Measurements from ENCODE around the gene ZSCAN25. TPM values are rescaled to one million over a fixed set of nuclear protein-coding genes. Genes with fewer than 3 reads are reported as not detected.
"Not testable (repeated sequence)": the region's sequence is repeated elsewhere in the genome, so short reads cannot be mapped to it uniquely, and the experiment has no call there.

Gene ZSCAN25
- total and polyA plus RNA-seq, 4 donors: 2.1 to 22.5 (median 11.8) TPM

DNA sequence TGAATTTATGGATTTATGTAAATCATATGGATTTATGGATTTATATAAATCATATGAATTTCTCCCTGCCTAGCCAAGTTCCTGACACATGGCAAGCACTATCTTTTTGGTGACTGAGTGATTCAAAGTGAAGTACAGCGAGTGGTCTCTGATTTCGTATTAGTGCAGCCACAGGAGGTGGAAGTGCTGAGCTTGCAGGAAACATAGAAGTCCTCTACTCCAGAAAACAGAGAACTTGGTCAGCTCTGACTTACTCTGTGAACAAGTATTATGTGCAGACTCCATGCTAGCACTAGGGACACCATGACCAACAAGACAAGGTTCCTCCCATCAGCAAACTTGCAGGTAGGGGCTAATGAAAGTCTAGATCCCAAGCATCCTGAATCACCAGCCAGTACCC is 34.5 kb downstream of the ZSCAN25 start:
- Histone ChIP-seq H3K9me3 (ENCODE audit: control insufficient read depth, low read length) (no peaks in the 10 kb centered on the region), H3K4me1 (ENCODE audit: control insufficient read depth in 1 of 2, insufficient read depth in 2 of 2, low read length in 2 of 2) (no peaks in the 10 kb centered on the region), H3K36me3 (ENCODE audit: control insufficient read depth in 1 of 2, insufficient read depth in 2 of 2, low read length in 1 of 2) (peaks cover 0 to 3% of the 10 kb centered on the region in 2 donors), H3K27me3 (ENCODE audit: control insufficient read depth in 1 of 2, insufficient read depth in 2 of 2, low read length in 1 of 2) (no peaks in the 10 kb centered on the region), H3K4me3 (ENCODE audit: low read length in 2 of 2) (no peak overlapping the region), H3K27ac (ENCODE audit: low read depth in 1 of 2, low read length in 2 of 2) (no peak overlapping the region)
- intact Hi-C loops (cut with DNase I): no loop called here
- ATAC-seq (ENCODE audit: low FRiP score) (no peak), DNase-seq (no peak)
- 94 to 95% methylated on average over 2 of the region's 2 CpGs for WGBS, 2 donors

DNA sequence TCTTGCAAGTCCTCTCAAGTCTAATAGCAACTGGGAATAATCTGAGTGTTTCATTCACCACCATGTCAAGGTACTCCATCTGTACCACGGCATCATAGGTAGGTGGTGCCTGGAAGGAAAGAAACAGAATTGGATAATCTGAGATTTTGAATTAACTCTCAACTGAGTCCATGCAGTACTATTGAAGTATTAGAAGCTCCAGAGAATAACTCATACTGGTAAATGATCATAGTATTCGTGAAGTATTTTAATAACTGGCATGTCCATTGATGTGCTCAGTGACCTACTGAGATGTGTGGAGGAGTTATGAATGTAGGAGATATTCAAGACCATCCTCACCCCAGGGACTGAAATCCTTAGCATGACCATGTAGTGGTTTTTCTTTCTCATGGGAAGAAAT is 35.9 kb downstream of the ZSCAN25 start:
- ATAC-seq (ENCODE audit: low FRiP score): no peak
- intact Hi-C loops (cut with DNase I): no loop called here
- no peak for DNase-seq
- H3K27ac ChIP-seq (ENCODE audit: low read depth in 1 of 2, low read length in 2 of 2): no peak overlapping the region
- H3K4me1 ChIP-seq (ENCODE audit: control insufficient read depth in 1 of 2, insufficient read depth in 2 of 2, low read length in 2 of 2): no peaks in the 10 kb centered on the region
- WGBS, 2 donors: 89 to 95% methylated on average over 2 of the region's 2 CpGs
- H3K9me3 ChIP-seq (ENCODE audit: control insufficient read depth, low read length): no peaks in the 10 kb centered on the region
- H3K36me3 ChIP-seq (ENCODE audit: control insufficient read depth in 1 of 2, insufficient read depth in 2 of 2, low read length in 1 of 2): peaks cover 0 to 3% of the 10 kb centered on the region in 2 donors
- H3K27me3 ChIP-seq (ENCODE audit: control insufficient read depth in 1 of 2, insufficient read depth in 2 of 2, low read length in 1 of 2): no peaks in the 10 kb centered on the region
- H3K4me3 ChIP-seq (ENCODE audit: low read length in 2 of 2): no peak overlapping the region

- H3K27me3 ChIP-seq (ENCODE audit: control insufficient read depth in 1 of 2, insufficient read depth in 2 of 2, low read length in 1 of 2); H3K27ac ChIP-seq (ENCODE audit: low read depth in 1 of 2, low read length in 2 of 2); intact Hi-C loops (cut with DNase I); DNase-seq; H3K4me3 ChIP-seq (ENCODE audit: low read length in 2 of 2); ATAC-seq (ENCODE audit: low FRiP score); H3K4me1 ChIP-seq (ENCODE audit: control insufficient read depth in 1 of 2, insufficient read depth in 2 of 2, low read length in 2 of 2); H3K9me3 ChIP-seq (ENCODE audit: control insufficient read depth, low read length); H3K36me3 ChIP-seq (ENCODE audit: control insufficient read depth in 1 of 2, insufficient read depth in 2 of 2, low read length in 1 of 2): not testable (repeated sequence)
- WGBS, 2 donors: 93 to 98% methylated on average over 4 of the region's 4 CpGs
Measured at GRCh38 chr7:99653269-99653668, 36.5 kb downstream of the ZSCAN25 start.

DNA sequence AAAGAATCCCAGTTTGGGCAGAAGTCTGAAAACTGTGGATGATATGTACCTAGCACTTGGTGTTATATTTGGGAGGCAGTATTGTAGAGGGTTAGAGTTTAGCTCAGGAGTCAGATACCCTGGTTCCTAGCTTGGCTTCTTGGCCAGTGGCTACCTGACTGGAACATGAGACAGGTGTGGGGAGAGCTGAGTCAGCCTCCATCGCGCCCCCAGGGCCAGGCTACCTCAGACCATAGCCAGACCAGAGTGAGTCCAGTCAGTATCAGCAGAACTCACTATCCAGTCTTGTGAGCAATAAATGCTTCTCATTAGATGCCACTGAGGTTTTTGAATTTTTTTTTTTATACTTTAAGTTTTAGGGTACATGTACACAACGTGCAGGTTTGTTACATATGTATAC is 37.0 kb downstream of the ZSCAN25 start:
- no peak for DNase-seq
- WGBS, 2 donors: 96 to 98% methylated on average over 3 of the region's 3 CpGs
- H3K9me3 ChIP-seq (ENCODE audit: control insufficient read depth, low read length): no peaks in the 10 kb centered on the region
- H3K36me3 ChIP-seq (ENCODE audit: control insufficient read depth in 1 of 2, insufficient read depth in 2 of 2, low read length in 1 of 2): peaks cover 0 to 3% of the 10 kb centered on the region in 2 donors
- intact Hi-C loops (cut with DNase I): no loop called here
- ATAC-seq (ENCODE audit: low FRiP score): no peak
- no peak overlapping the region for H3K4me3 ChIP-seq (ENCODE audit: low read length in 2 of 2)
- H3K27me3 ChIP-seq (ENCODE audit: control insufficient read depth in 1 of 2, insufficient read depth in 2 of 2, low read length in 1 of 2): no peaks in the 10 kb centered on the region
- no peaks in the 10 kb centered on the region for H3K4me1 ChIP-seq (ENCODE audit: control insufficient read depth in 1 of 2, insufficient read depth in 2 of 2, low read length in 2 of 2)
- H3K27ac ChIP-seq (ENCODE audit: low read depth in 1 of 2, low read length in 2 of 2): no peak overlapping the region

DNA sequence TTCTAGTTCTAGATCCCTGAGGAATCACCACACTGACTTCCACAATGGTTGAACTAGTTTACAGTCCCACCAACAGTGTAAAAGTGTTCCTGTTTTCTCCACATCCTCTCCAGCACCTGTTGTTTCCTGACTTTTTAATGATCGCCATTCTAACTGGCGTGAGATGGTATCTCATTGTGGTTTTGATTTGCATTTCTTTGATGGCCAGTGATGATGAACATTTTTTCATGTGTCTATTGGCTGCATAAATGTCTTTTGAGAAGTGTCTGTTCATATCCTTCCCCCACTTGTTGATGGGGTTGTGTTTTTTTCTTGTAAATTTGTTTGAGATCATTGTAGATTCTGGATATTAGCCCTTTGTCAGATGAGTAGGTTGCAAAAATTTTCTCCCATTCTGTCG is 37.9 kb downstream of the ZSCAN25 start:
- H3K9me3 ChIP-seq (ENCODE audit: control insufficient read depth, low read length); ATAC-seq (ENCODE audit: low FRiP score); H3K27me3 ChIP-seq (ENCODE audit: control insufficient read depth in 1 of 2, insufficient read depth in 2 of 2, low read length in 1 of 2); intact Hi-C loops (cut with DNase I); DNase-seq; H3K36me3 ChIP-seq (ENCODE audit: control insufficient read depth in 1 of 2, insufficient read depth in 2 of 2, low read length in 1 of 2); H3K4me3 ChIP-seq (ENCODE audit: low read length in 2 of 2); H3K27ac ChIP-seq (ENCODE audit: low read depth in 1 of 2, low read length in 2 of 2); H3K4me1 ChIP-seq (ENCODE audit: control insufficient read depth in 1 of 2, insufficient read depth in 2 of 2, low read length in 2 of 2): not testable (repeated sequence)
- 92 to 95% methylated on average over 1 to 3 of the region's 3 CpGs for WGBS, 2 donors

DNA sequence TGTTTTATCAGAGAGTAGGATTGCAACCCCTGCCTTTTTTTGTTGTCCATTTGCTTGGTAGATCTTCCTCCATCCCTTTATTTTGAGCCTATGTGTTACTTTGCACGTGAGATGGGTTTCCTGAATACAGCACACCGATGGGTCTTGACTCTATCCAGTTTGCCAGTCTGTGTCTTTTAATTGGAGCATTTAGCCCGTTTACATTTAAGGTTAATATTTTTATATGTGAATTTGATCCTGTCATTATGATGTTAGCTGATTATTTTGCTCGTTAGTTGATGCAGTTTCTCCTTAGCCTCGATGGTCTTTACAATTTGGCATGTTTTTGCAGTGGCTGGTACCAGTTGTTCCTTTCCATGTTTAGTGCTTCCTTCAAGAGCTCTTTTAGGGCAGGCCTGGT is 41.1 kb downstream of the ZSCAN25 start:
- WGBS, 2 donors: 87 to 88% methylated on average over 5 of the region's 5 CpGs
- H3K4me1 ChIP-seq (ENCODE audit: control insufficient read depth in 1 of 2, insufficient read depth in 2 of 2, low read length in 2 of 2); H3K9me3 ChIP-seq (ENCODE audit: control insufficient read depth, low read length); H3K27ac ChIP-seq (ENCODE audit: low read depth in 1 of 2, low read length in 2 of 2); ATAC-seq (ENCODE audit: low FRiP score); H3K36me3 ChIP-seq (ENCODE audit: control insufficient read depth in 1 of 2, insufficient read depth in 2 of 2, low read length in 1 of 2); H3K27me3 ChIP-seq (ENCODE audit: control insufficient read depth in 1 of 2, insufficient read depth in 2 of 2, low read length in 1 of 2); H3K4me3 ChIP-seq (ENCODE audit: low read length in 2 of 2); intact Hi-C loops (cut with DNase I); DNase-seq: not testable (repeated sequence)

DNA sequence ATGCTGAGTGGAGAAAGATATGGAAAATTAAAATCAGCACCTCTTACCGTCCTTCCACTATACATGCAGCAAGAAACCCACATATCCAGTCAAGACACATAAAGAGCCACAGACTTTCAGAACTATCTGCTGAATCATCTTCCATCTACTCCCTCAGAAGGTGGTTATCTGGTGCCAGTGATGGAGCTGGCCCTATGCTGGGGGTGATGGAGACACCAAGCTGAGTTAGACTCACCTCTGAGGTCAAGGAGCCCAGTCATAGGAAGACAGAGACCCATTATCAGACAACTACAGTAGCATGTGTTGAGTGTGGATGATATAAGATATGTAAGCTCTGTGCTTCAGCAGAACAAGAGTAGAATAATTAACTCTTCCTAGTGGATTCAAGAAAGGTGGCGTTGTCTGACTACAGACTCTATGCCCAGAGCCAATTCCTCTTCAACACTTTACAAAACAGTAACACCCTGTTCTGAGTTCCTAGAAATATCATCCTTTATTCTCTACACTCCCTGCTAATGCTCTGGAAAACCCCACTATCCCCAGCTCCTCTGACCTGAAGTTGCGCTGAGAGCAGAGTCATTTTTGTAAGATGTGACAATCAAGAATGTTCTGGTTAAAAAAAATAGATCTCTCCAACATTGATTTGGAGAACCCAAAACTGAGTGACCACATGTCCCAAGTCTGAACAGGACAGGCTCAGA is 48.7 kb downstream of the ZSCAN25 start:
- ATAC-seq (ENCODE audit: low FRiP score) (no peak), DNase-seq (no peak)
- Histone ChIP-seq H3K4me3 (ENCODE audit: low read length in 2 of 2) (no peak overlapping the region), H3K4me1 (ENCODE audit: control insufficient read depth in 1 of 2, insufficient read depth in 2 of 2, low read length in 2 of 2) (no peaks in the 10 kb centered on the region), H3K9me3 (ENCODE audit: control insufficient read depth, low read length) (no peaks in the 10 kb centered on the region), H3K36me3 (ENCODE audit: control insufficient read depth in 1 of 2, insufficient read depth in 2 of 2, low read length in 1 of 2) (no peaks in the 10 kb centered on the region), H3K27ac (ENCODE audit: low read depth in 1 of 2, low read length in 2 of 2) (no peak overlapping the region), H3K27me3 (ENCODE audit: control insufficient read depth in 1 of 2, insufficient read depth in 2 of 2, low read length in 1 of 2) (no peaks in the 10 kb centered on the region)
- 94% methylated on average over 3 of the region's 3 CpGs for WGBS, 2 donors
- intact Hi-C loops (cut with DNase I): no loop called here

GRCh38 chr7:99666013-99666395 is 49.3 kb downstream of the ZSCAN25 start:
- DNase-seq (no peak), ATAC-seq (ENCODE audit: low FRiP score) (no peak)
- no peaks in the 10 kb centered on the region for H3K36me3 ChIP-seq (ENCODE audit: control insufficient read depth in 1 of 2, insufficient read depth in 2 of 2, low read length in 1 of 2)
- WGBS, 2 donors: 83 to 93% methylated on average over 1 of the region's 1 CpG
- no peaks in the 10 kb centered on the region for H3K27me3 ChIP-seq (ENCODE audit: control insufficient read depth in 1 of 2, insufficient read depth in 2 of 2, low read length in 1 of 2)
- no peaks in the 10 kb centered on the region for H3K9me3 ChIP-seq (ENCODE audit: control insufficient read depth, low read length)
- H3K27ac ChIP-seq (ENCODE audit: low read depth in 1 of 2, low read length in 2 of 2): no peak overlapping the region
- intact Hi-C loops (cut with DNase I): no loop called here
- H3K4me3 ChIP-seq (ENCODE audit: low read length in 2 of 2): no peak overlapping the region
- no peaks in the 10 kb centered on the region for H3K4me1 ChIP-seq (ENCODE audit: control insufficient read depth in 1 of 2, insufficient read depth in 2 of 2, low read length in 2 of 2)

GRCh38 chr7:99667179-99667578 is 50.4 kb downstream of the ZSCAN25 start:
- no peak for ATAC-seq (ENCODE audit: low FRiP score)
- Histone ChIP-seq H3K4me1 (ENCODE audit: control insufficient read depth in 1 of 2, insufficient read depth in 2 of 2, low read length in 2 of 2) (no peaks in the 10 kb centered on the region), H3K27ac (ENCODE audit: low read depth in 1 of 2, low read length in 2 of 2) (no peak overlapping the region), H3K27me3 (ENCODE audit: control insufficient read depth in 1 of 2, insufficient read depth in 2 of 2, low read length in 1 of 2) (no peaks in the 10 kb centered on the region), H3K9me3 (ENCODE audit: control insufficient read depth, low read length) (no peaks in the 10 kb centered on the region), H3K36me3 (ENCODE audit: control insufficient read depth in 1 of 2, insufficient read depth in 2 of 2, low read length in 1 of 2) (no peaks in the 10 kb centered on the region), H3K4me3 (ENCODE audit: low read length in 2 of 2) (no peak overlapping the region)
- 71 to 74% methylated on average over 2 of the region's 2 CpGs for WGBS, 2 donors
- intact Hi-C loops (cut with DNase I): no loop called here
- no peak for DNase-seq

All from aorta (tissue), 5 donors.